Vagina (tissue), 2 donors: ENCODE data around the gene STX16.

Experiments
- CTCF ChIP-seq, 3 experiments: fragments of 450-650 bp in 2 of 3; fragments of 200-600 bp in 1 of 3; sonication (generic) in 1 of 3; IDR thresholded peaks; one replicate each; pipeline ENCODE4 v1.5.1; 2017 to 2019; ENCODE audit warnings: antibody characterized with exemption in 3 of 3, mild to moderate bottlenecking in 2 of 3, moderate library complexity in 2 of 3
- POLR2A ChIP-seq, 2 donors: fragments of 450-650 bp; IDR thresholded peaks; one replicate each; pipeline ENCODE4 v1.6.1; 2017; ENCODE audit warnings: antibody characterized with exemption in 2 of 2, mild to moderate bottlenecking in 2 of 2, moderate library complexity in 2 of 2
- POLR2AphosphoS5 ChIP-seq, 2 donors: sonication (generic); formaldehyde crosslinking; IDR thresholded peaks; one replicate each; pipeline ENCODE4 v1.9.0; 2017; ENCODE audit warnings: antibody characterized with exemption in 2 of 2, mild to moderate bottlenecking in 2 of 2, low read depth in 1 of 2; ENCODE audit not compliant: insufficient read depth in 1 of 2

GRCh38 chr20:58651946-58652605 lies 993 bp downstream of the STX16 start:
- TF ChIP-seq POLR2AphosphoS5 (IDR thresholded peaks at IDR 0.05; ENCODE audit: insufficient read depth in 1 of 2, low read depth in 1 of 2): peak in 1 of 2 donors; percentile 27
- TF ChIP-seq CTCF (IDR thresholded peaks at IDR 0.05): no peak
- TF ChIP-seq POLR2A (IDR thresholded peaks at IDR 0.05): peak in 1 of 2 donors; percentile 26
